Activated effector memory CD4-positive, alpha-beta T cell treated with anti-CD3 and anti-CD28 coated beads, Interleukin-2, amount 50 U/mL, for 16 hours (primary cell): ENCODE measurements around the gene DIS3L2.
"Not testable (repeated sequence)": the region's sequence is repeated elsewhere in the genome, so short reads cannot be mapped to it uniquely, and the experiment has no call there.

Experiments
- DNase-seq: peaks from one replicate; pipeline ENCODE4 v3.0.0-alpha.2; 2020

The DIS3L2 gene

DNA sequence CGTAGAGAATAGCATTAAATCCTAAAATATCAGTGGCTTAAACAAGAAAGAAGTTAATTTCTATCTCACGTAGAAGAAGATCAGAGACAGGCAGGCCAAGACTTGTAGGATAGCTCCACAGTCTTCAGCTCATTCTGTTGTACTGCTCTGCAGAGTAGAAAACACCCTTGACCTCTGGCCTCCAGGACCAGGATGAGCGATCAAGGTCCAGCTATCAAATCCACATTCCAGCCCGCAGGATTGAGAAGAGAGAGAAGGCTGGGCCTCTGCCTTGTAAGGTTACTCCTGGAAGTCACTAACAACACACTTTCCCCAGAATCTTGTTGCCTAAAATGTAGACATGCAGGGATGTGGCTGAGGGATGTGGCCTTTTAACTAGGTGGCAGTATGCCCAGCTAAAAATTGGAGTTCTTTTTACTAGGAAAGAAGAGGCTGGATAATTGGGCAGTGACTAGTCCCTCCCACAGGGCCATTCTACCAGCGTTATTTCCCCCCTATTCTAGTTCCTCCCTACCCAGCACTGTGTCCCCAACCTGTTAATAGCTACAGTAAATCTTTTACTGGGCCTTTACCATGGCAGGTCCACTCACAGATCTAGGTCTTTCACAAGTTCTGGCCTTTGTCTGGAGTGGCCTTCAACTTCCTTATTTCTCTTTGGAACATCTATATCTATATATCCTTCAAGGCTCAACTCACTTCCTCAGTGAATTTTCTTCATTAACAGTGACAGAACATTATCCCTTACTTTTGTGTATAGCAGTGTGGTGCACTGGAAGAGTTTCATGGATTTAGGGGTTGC is 165.0 kb downstream of the DIS3L2 start:
- DNase-seq: no peak

DNA sequence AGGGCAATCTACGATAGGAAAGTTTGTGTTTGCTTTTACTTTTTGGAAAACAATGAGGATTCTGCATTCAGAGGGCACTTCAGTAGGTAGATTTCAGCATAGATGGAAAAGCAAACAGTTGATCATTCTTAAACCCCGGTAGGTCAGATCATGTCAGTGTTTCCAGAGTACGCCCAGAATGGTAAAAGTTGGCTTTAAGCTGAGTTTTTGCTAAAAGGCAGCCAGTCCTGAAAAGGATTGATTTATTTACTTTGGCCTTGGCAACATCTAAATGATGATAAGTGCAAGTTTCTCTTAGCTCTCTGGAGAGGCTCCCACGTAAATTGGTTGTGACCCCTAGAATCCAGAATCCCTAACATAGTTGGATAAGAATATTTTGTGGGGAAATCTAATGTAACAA is 168.0 kb downstream of the DIS3L2 start:
- no peak for DNase-seq

DNA sequence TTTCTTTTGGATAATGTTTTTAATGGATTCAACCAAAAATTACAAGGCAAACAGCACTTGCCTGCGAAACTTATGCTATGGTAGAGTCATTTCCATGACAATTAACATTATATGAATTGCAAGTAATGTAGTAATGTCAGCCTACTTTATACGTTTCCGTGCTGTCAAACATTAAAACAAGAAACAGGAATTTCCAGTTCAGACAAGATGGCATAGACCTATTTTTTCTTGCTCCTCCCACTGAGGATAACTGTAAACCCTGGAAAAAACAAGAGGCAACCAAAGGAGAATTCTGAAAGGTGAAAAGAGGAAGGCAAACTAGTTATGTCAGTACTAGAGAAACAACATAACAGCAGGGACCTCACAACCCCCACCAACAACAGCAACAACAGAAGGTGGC is 170.7 kb downstream of the DIS3L2 start:
- DNase-seq: no peak

DNA sequence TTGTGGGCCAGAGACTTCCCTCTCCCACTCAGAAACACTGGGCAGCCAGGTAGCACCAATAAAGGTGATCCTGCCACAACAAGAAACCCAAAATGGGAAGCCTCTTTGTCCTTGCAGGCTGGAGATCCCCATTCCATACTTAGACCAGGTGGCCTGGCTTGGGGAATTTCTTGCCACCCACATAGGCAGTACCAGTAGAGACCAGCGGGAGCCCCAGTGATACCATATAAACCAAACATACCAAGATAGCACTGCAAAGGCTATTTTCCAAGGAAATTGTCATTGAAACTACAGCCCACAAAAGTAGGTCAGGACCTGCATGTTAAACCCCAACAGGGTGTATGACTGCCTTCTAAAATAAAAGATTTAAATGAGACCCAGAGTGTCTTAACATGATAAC is 171.6 kb downstream of the DIS3L2 start:
- no peak for DNase-seq

DNA sequence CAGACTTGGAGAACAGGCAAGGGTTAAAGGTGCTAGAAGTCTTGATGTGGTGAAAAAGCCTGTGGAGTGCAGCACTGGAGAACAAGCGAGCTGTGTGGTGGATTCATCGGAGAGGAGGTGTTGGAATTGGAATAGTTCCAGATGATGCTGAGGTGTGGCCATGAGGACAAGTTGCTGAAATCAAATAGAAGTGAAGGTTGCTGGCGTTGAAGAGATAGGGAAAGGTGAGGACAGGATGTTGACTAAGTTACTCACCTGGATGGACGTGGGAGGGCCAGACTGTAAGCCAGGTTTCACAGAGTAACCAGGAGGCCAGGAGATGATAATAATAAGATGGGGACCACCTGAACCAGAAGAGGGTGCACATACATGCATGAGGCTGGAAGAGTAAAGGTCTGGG is 173.4 kb downstream of the DIS3L2 start:
- DNase-seq: no peak

DNA sequence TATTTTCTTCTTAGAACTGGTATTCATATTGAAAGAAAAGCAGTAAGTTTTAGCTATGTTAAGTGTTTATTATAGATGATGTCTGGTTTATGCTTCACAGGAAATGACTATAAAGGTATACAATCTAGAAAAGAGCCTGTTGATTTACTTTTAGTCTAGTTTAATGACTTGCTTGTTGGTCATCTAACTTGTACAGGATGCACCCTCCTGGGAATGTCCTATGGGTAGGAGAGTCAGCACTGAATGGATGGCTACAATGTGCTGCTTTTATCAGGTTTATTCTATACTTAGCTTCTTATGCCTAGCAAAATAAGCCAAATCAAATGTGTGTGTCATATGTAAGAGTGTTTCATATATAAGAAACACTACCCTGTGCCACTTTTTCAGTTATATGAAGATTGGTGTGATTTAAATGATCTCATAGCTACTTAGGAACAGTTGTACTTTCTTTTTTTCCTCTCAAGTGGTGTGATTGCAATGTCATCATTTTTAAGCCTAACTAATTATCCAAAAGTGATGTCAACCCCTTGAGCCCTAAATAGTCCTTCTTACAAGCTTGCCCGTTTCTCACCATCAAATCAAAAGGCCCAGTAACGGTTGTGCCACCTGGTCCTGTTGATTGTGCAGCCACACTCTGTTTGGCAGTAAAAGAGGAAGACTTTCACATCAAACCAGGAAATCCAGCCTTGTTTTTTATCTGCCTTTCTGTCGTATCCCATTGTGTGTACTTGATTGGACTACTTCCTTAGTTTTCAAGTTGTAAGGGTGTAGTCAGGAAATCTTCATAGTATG is 176.0 kb downstream of the DIS3L2 start:
- no peak for DNase-seq

DNA sequence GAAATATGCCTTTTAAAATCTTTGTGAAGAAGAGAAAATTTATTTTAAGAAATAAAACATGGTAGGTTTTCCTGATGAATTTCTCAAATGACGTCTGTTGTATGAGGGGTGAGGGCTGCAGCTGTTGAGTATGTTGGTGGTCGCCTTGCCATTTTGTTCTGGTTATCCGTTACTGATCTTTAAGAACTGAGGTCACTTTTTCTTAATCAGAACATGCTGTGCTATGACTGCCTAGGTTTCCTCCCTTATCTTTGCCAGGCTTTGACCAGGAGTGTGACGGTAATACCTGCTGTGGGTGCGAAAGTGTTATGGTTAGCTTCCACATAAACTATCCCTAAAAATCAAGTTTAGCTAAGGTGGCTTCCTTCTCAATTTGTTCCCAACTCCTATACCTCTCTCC is 176.9 kb downstream of the DIS3L2 start:
- DNase-seq: no peak

DNA sequence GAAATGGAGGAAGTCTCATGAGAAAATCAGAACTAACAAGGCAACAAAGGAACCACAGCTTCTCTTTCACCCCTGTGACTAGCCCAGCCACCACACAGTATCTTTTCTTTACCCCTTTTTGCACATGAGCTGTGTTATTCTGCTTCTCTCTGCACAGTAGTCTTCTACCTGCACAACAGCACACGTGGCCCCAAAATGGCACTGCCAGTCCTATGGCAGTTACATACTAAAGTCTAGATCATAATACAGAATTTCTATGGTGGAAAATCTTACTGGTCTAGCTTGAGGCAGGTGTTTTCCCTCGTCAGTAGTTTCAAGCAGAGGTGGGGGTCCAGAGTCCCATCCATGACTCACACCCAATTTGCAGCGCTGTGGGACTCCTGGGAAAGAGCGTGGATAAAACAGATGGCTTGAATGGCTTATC is 177.7 kb downstream of the DIS3L2 start:
- no peak for DNase-seq

DNA sequence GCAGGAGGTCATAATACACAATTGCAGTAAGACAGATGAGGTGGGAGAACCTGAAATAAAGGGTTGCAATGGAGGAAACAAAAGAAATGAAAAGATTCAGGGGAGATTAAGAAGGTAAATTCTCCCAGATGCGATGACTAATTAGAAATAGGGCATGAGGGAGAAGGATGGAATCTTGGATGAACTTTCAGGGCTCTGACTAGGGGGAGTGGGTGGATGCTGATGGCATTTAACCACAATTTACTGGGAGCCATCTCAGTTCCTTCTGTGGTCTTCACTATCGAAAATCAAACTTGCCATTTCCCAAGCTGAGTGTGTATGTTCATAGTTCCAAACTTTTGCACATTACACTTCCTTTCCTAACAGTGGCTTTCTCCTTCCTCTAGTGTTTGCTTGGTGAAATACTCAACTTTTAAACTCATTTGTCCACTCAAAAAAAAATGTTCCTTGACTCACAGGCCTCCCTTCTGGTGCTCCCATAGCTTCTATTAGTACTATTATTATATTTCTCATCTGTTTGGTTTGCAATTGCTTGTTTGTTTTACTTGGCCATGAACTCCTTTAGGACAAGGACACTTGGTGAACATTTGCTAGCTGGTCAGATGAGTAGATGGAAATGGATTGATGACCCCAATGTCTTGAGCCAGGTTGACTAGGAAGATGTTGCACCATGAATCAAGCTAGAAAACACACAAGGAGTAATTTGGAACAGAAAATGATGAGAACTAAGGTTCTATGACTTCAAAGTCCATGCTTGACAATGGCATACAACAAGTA is 178.5 kb downstream of the DIS3L2 start:
- no peak for DNase-seq

DNA sequence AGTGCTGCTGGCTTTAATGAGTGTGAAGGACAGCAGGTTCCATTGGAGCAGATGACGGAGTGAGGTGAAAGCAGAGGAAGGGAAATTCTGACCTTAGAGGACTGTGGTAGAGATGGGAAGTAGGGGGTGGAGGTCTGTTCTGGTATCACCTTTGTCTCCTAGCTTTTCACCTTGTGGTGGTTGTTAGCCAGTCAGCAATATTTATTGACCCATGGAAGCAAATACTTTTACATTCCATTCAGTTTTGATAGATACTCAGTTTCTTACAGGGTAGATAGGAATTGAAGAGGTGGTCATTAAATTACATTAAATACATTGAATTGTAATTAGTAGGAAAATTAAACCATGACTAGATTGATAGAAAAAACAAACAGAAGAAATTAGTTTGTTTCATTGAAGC is 180.1 kb downstream of the DIS3L2 start:
- no peak for DNase-seq

DNA sequence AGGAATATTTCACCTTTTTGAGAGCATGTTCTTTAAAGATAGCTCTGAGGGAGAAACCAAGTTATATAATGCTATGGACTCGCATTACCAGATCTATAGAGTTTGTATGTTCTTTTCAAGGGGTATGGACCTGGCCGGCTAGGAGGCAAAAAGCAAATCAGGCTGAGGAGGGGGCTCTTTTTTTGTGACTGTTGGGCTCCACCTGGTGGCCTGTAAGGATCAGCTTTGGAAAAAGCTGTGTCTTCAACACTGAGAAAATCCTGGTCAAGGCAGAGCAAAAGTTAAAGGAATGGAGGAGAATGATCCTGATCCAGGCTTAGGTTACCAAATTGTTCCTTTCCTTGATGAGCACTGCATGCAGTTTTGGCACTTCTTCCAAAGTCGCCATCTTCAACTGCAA is 180.5 kb downstream of the DIS3L2 start:
- no peak for DNase-seq

DNA sequence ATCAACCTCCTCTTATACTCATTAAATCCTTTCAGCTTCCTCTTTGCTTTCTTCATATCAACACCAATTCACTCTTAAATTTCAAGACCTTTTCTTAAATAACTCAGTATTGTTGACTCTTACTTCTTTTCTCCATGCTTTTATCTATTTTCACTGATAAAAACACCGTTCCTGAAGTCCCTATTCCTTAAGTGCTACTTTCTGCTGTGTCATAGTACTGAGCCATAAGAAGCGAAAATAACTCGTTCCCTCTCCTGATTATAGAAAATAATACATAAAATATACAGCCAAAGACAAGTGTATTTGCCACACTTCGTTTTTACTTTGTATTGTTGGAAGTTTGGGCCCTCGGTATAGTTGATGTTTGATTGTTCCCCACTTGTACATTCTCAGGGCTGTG is 181.0 kb downstream of the DIS3L2 start:
- DNase-seq: no peak

DNA sequence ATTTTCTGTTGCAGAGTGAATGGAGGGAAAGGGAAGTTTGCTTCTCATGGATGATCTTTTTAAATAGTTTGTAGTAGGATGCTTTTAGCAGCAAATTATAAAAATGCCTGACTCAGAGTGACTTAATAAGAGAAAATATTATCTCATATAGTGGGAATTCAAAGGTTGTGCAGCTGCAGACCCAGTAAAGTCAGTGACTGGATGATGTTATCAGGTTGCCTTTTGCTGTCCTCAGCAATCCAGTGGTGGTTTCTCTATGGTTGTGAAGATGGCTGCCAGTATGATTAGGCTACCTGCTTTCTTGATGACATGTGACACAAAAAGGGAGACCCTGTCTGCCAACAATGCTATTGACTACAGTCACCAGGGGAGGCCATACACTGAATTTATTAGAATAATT is 184.8 kb downstream of the DIS3L2 start:
- no peak for DNase-seq

DNA sequence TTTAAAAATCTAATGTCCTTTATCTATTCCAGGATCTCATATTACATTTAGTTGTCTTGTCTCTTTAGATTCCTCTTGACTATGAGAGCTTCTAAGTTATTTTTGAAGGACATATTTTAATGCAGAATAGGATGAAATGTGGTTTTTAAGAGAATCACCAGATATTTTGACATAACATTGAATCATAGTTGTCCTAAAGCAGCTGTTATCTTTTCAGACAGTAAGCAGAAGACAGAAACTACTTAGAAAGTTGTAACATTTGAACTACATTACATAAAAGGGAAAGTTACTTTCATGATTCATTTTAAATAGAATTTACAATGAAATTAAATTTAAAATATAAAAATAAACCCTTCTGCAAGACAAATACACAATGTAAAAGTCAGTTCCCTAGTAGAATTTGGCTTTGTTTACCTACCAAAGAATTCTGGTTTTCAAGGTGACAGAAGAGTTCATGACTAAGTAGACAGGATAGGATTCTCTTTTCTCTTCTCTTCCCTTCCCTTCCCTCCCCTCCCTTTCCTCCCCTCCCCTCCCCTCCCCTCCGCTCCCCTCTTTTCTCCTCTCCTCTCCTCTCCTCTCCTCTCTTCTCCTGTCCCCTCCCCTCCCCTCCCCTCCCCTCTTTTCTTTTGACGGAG is 186.0 kb downstream of the DIS3L2 start:
- DNase-seq: no peak

DNA sequence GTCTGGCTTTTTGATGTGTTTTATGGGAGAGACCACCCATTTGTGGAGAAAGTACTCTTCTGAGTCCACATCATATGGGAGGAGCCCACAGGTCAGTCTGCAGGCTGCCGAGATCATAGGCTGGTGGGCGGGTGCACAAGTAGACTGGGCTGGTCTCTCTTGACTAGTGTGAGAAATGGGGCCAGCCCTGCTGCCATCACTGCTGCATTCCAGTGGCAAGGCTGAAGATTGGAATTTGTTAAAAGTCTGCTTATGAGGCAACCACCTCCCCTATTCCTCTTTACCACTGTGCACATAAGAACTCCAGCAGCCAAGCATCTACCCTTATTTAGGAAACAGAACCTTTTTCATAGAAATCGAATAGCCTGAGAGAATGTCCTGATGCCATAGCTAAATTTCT is 200.7 kb downstream of the DIS3L2 start:
- no peak for DNase-seq

DNA sequence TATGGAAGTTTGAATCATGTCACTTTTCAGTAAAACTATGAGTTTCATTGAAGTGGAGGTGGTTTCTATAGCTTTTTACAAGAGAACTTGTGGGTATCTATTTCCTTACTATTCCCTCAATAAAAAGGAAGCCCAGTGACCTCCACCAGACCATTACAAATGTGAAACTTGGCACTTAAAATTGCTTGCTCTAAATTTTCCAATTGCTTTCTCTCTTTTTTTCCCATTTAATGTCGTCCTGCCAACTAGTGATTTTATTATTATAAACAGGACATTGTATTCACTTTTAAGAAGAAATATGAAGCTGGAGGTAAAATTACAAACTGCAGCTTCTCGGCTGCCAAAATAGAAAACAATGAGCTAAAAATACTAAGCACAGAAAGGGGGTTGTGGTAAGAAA is 208.9 kb downstream of the DIS3L2 start:
- no peak for DNase-seq

DNA sequence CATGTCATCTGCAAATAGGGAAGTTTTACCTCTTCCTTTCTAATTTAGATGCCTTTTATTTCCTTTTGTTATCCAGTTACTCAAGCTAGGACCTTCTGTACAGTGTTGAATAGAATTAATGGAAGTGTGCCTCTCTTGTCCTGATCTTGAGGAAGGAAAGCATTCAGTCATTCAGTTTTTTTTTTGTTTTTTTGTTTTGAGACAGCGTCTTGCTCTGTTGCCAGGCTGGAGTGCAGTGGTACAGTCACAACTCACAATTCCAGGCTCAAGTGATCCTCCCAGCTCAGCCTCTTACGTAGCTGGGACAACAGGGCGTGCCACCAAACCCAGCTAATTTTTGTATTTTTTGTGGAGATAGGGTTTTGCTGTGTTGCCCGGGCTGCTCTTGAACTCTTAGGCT is 213.1 kb downstream of the DIS3L2 start:
- no peak for DNase-seq

DNA sequence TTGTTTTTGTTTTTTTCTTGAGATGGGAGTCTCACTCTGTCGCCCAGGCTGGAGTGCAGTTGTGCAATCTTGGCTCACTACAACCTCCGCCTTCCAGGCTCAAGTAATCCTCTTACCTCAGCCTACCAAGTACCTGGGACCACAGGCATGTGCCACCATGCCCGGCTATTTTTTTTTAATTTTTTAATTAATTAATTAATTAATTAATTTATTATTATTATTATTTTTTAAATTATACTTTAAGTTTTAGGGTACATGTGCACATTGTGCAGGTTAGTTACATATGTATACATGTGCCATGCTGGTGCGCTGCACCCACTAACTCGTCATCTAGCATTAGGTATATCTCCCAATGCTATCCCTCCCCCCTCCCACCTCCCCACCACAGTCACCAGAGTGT is 215.1 kb downstream of the DIS3L2 start:
- not testable (repeated sequence) for DNase-seq

DNA sequence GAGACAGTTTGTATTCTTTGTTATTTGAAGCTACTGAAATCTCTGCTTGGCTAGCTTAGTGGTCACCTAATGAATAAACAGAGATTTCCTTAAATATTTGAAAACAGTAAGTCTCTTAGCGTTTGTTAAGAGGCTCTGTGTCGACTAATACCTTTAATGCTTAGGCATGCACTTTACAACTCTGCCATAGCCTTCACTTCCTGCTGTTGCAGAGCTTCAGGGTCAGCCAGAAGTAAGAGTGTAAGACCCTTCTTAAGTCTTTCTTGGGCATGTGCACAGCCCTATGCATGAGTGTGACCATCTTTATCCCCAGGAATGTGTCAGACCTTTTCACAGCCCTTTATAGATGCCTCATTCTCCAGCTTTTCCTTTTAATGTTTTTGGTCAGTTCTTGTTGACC is 221.8 kb downstream of the DIS3L2 start:
- no peak for DNase-seq

DNA sequence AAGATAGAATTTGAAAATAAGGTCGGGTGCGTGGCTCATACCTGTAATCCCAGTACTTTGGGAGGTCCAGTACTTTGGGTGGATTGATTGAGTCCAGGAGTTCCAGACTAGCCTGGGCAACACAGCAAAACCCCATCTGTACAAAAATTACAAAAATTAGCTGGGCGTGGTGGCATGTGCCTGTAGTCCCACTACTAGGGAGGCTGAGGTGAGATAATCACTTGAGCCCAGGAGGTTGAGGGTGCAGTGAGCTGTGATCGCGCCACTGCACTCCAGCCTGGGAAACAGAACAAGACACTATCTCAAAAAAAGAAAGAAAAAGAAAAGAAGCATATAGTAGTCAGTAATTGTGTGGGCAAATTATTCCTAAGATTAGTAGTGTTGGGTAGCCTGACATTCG is 222.8 kb downstream of the DIS3L2 start:
- DNase-seq: no peak

DNA sequence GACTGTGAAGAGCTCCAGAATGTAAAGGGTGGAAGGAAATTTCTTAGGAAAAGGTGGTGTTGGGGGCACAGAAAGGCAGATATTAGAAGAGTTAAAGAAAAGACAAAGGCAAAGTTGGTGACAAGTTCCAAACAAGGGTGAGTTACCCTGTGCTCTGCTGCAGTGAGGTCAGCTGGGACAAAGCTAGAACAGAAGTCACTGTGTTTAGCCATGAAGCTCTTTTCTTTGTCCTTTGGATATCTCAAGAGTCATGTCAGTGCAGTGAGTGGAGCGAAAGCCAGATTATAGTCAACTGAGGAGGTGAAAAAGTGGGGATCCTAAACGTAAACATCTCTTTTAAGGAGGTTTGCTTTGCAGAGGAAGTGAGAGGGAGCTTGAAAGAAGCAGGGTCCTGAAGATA is 229.3 kb downstream of the DIS3L2 start:
- DNase-seq: no peak

DNA sequence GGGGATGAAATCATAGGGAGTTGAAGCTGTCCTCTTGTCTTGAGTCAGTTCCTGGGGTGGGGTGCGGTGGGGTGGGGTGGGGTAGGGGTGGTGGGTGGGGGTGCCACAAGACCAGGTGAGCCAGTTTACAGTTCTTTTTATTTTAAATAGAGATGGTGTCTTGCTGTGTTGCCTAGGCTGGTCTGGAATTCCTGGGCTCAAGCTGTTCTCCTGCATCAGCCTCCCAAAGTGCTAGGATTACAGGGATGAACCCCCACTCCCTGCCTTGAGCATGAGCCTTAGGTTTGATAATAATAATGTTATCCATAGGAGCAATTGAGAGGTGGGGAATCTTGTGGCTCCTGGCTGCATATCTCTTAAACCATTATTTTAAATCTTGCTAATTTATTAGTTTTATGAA is 234.0 kb downstream of the DIS3L2 start:
- DNase-seq: no peak

DNA sequence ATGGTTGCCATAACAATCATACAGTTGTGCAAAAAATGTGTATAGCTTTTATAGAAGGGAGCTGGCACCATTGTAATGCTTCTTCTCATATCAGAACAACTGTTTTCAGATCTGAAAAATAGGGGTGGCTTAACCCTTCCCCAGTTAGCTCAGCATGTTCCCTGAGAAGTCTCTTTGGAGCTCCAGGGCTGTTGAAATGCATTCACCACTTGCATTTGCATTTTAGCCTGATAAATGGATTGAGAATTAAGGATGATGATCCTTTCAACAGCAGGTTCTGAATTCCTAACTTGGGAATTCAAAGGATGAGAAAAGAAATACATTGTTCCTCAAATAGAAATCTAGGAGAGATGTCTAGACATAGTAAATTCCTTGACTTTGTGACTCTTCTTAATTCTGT is 235.3 kb downstream of the DIS3L2 start:
- no peak for DNase-seq
